Gastroesophageal sphincter (tissue), 3 donors: ENCODE measurements around the gene HSD17B1.

Experiments used
- CTCF ChIP-seq, 4 experiments: fragments of 200-600 bp in 2 of 4; fragments of 450-650 bp in 2 of 4; sonication (generic) in 1 of 4; IDR thresholded peaks; one replicate each; pipeline ENCODE4 v1.5.1; 2017 to 2019; ENCODE audit warnings: antibody characterized with exemption in 4 of 4, mild to moderate bottlenecking in 2 of 4, moderate library complexity in 2 of 4
- POLR2A ChIP-seq, 2 donors: fragments of 450-650 bp; IDR thresholded peaks; one replicate each; pipeline ENCODE4 v1.6.1; 2017; ENCODE audit warnings: antibody characterized with exemption in 2 of 2, mild to moderate bottlenecking in 2 of 2, moderate library complexity in 1 of 2
- POLR2AphosphoS5 ChIP-seq: sonication (generic); formaldehyde crosslinking; IDR thresholded peaks from one replicate; pipeline ENCODE4 v1.6.1; 2017; ENCODE audit warnings: antibody characterized with exemption

GRCh38 chr17:42518046-42518754 lies 34.5 kb upstream of the HSD17B1 start:
- TF ChIP-seq CTCF (IDR thresholded peaks at IDR 0.05) (peak in 1 of 4 experiments; percentile 4), POLR2AphosphoS5 (peak; percentile 98), POLR2A (IDR thresholded peaks at IDR 0.05) (no peak)
